ENCODE measurements around the gene POLR2L. TPM values are rescaled to one million over a fixed set of nuclear protein-coding genes. Genes with fewer than 3 reads are reported as not detected.

The POLR2L gene
- total and polyA plus RNA-seq, 2 donors (not counting 1 experiment from before 2014, with no cell fraction given), result 44.4 to 80.8 TPM

DNA sequence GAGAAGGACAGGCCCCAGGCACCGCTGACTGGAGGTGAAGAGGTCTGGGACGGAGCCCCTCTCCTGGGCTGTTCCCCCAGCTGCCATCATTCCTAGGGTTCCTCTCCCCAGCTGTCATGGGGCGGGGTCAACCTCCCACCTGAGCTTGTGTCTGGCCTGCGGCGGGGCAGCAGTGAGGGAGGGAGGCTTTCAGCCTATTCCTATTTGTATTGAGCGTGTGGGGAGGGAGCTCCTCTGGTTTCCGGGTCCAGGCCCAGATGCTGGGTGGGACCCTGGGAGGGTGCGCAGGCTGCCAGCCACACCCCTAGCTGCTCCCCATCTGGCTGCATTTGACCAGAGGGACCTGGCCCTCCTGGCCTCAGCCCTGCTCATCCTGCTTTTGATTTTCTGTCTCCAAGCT lies 14.1 kb upstream of the POLR2L start:
- H3K4me1 ChIP-seq (ENCODE audit: control insufficient read depth in 2 of 2, insufficient read depth in 2 of 2, low read length in 2 of 2), result no peaks in the 10 kb centered on the region
- CTCF ChIA-PET, result no interaction called here
- no peak for DNase-seq
- no peaks in the 10 kb centered on the region for H3K79me2 ChIP-seq (ENCODE audit: control insufficient read depth, insufficient read depth, low read length)
- H3K4me3 ChIP-seq (ENCODE audit: control extremely low read depth in 1 of 5, extremely low read depth in 1 of 5, insufficient read depth in 1 of 5, low read depth in 2 of 5, low read length in 4 of 5), result no peak overlapping the region
- H3K27me3 ChIP-seq (replicated peaks in 1 of 4; ENCODE audit: control extremely low read depth in 1 of 4, control insufficient read depth in 3 of 4, insufficient read depth in 4 of 4, low read length in 3 of 4), result no peaks in the 10 kb centered on the region
- no peak for TF ChIP-seq EZH2 (IDR thresholded peaks at IDR 0.05; ENCODE audit: borderline replicate concordance, insufficient read depth, low read depth, low read length, poor library complexity, severe bottlenecking)
- TF ChIP-seq, protein P1, sequence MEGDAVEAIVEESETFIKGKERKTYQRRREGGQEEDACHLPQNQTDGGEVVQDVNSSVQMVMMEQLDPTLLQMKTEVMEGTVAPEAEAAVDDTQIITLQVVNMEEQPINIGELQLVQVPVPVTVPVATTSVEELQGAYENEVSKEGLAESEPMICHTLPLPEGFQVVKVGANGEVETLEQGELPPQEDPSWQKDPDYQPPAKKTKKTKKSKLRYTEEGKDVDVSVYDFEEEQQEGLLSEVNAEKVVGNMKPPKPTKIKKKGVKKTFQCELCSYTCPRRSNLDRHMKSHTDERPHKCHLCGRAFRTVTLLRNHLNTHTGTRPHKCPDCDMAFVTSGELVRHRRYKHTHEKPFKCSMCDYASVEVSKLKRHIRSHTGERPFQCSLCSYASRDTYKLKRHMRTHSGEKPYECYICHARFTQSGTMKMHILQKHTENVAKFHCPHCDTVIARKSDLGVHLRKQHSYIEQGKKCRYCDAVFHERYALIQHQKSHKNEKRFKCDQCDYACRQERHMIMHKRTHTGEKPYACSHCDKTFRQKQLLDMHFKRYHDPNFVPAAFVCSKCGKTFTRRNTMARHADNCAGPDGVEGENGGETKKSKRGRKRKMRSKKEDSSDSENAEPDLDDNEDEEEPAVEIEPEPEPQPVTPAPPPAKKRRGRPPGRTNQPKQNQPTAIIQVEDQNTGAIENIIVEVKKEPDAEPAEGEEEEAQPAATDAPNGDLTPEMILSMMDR (IDR thresholded peaks at IDR 0.05), result no peak
- intact Hi-C loops (cut with micrococcal nuclease), result no loop called here
- no peak overlapping the region for H2AFZ ChIP-seq (ENCODE audit: insufficient read depth, low read depth, low read length, poor library complexity, severe bottlenecking)
- no peaks in the 10 kb centered on the region for H4K20me1 ChIP-seq (ENCODE audit: control insufficient read depth, insufficient read depth, low read length, poor library complexity, severe bottlenecking)
- WGBS (ENCODE audit: insufficient coverage), result 100% methylated on average over 3 of the region's 8 CpGs
- H3K27me3 Mint-ChIP-seq, result peaks cover 3% of the 10 kb centered on the region
- no peaks in the 10 kb centered on the region for H3K9me3 ChIP-seq (ENCODE audit: control extremely low read depth in 1 of 3, control insufficient read depth in 2 of 3, insufficient read depth in 1 of 3, low read length in 2 of 3)
- H3K9me3 Mint-ChIP-seq (ENCODE audit: insufficient read depth), result no peaks in the 10 kb centered on the region
- no peak overlapping the region for H3K4me3 Mint-ChIP-seq
- no peak overlapping the region for H3K9ac ChIP-seq (ENCODE audit: low read length)
- H3K27ac Mint-ChIP-seq, result no peak overlapping the region
- POLR2A ChIA-PET, result no interaction called here
- no peaks in the 10 kb centered on the region for H3K36me3 ChIP-seq (replicated peaks in 1 of 2; ENCODE audit: control extremely low read depth in 1 of 2, control insufficient read depth in 1 of 2, extremely low read depth in 1 of 2, insufficient read depth in 2 of 2, low read length in 1 of 2)
- H3K27ac ChIP-seq (ENCODE audit: low read length in 2 of 2), result no peak overlapping the region
- H3K4me2 ChIP-seq (replicated peaks; ENCODE audit: low read depth, low read length, poor library complexity, severe bottlenecking), result no peak overlapping the region
- ATAC-seq (ENCODE audit: low read depth), result no peak
- no peaks in the 10 kb centered on the region for H3K4me1 Mint-ChIP-seq

DNA sequence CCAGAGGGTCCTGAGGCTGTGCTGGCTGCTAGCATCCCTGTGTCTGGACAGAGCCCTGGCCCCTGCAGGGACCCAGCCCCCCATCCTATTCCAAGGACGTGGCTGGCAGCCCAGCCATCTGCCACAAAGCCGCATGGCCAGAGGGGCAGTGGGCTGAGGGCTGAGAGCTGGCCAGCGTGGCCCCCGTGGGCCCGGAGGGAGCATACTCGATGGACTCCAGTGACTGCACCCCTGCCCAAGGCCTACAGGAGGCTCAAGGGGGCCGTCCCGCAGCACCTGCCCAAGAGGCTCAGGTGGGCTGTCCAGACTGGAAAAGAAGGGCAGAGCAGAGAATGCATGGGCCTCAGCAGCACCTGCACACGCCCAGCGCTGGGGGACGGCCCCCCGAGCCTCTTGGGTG lies 13.5 kb upstream of the POLR2L start:
- no peak overlapping the region for H3K27ac Mint-ChIP-seq
- no peaks in the 10 kb centered on the region for H3K27me3 ChIP-seq (replicated peaks in 1 of 4; ENCODE audit: control extremely low read depth in 1 of 4, control insufficient read depth in 3 of 4, insufficient read depth in 4 of 4, low read length in 3 of 4)
- ChIA-PET CTCF (no interaction called here), POLR2A (no interaction called here)
- TF ChIP-seq EZH2 (IDR thresholded peaks at IDR 0.05; ENCODE audit: borderline replicate concordance, insufficient read depth, low read depth, low read length, poor library complexity, severe bottlenecking), result no peak
- TF ChIP-seq, protein P1 (IDR thresholded peaks at IDR 0.05), result no peak
- H2AFZ ChIP-seq (ENCODE audit: insufficient read depth, low read depth, low read length, poor library complexity, severe bottlenecking), result no peak overlapping the region
- ATAC-seq (ENCODE audit: low read depth) (no peak), DNase-seq (no peak)
- no peaks in the 10 kb centered on the region for H3K36me3 ChIP-seq (replicated peaks in 1 of 2; ENCODE audit: control extremely low read depth in 1 of 2, control insufficient read depth in 1 of 2, extremely low read depth in 1 of 2, insufficient read depth in 2 of 2, low read length in 1 of 2)
- 92% methylated on average over 12 of the region's 12 CpGs for WGBS (ENCODE audit: insufficient coverage)
- no peaks in the 10 kb centered on the region for H4K20me1 ChIP-seq (ENCODE audit: control insufficient read depth, insufficient read depth, low read length, poor library complexity, severe bottlenecking)
- H3K79me2 ChIP-seq (ENCODE audit: control insufficient read depth, insufficient read depth, low read length), result no peaks in the 10 kb centered on the region
- no peaks in the 10 kb centered on the region for H3K4me1 Mint-ChIP-seq
- H3K4me3 ChIP-seq (ENCODE audit: control extremely low read depth in 1 of 5, extremely low read depth in 1 of 5, insufficient read depth in 1 of 5, low read depth in 2 of 5, low read length in 4 of 5), result no peak overlapping the region
- H3K9me3 Mint-ChIP-seq (ENCODE audit: insufficient read depth), result no peaks in the 10 kb centered on the region
- H3K4me2 ChIP-seq (replicated peaks; ENCODE audit: low read depth, low read length, poor library complexity, severe bottlenecking), result no peak overlapping the region
- H3K27me3 Mint-ChIP-seq, result peaks cover 3% of the 10 kb centered on the region
- H3K9ac ChIP-seq (ENCODE audit: low read length), result no peak overlapping the region
- H3K27ac ChIP-seq (ENCODE audit: low read length in 2 of 2), result no peak overlapping the region
- H3K4me3 Mint-ChIP-seq, result no peak overlapping the region
- intact Hi-C loops (cut with micrococcal nuclease), result no loop called here
- no peaks in the 10 kb centered on the region for H3K4me1 ChIP-seq (ENCODE audit: control insufficient read depth in 2 of 2, insufficient read depth in 2 of 2, low read length in 2 of 2)
- no peaks in the 10 kb centered on the region for H3K9me3 ChIP-seq (ENCODE audit: control extremely low read depth in 1 of 3, control insufficient read depth in 2 of 3, insufficient read depth in 1 of 3, low read length in 2 of 3)
